Left ventricle myocardium inferior (tissue), 1 donor: Measurements from ENCODE around the gene C6orf15. TPM values are rescaled to one million over a fixed set of nuclear protein-coding genes. Genes with fewer than 3 reads are reported as not detected.

Experiments
- DNase-seq: peaks from one replicate; pipeline ENCODE4 v3.0.0-alpha.2; 2020
- H3K27ac ChIP-seq: fragments of 200-600 bp; replicated peaks from 2 replicates; pipeline ENCODE4 v1.8.0; 2021
- H3K27me3 ChIP-seq: fragments of 200-600 bp; 2 replicates; pipeline ENCODE4 v1.8.0; 2021; ENCODE audit warnings: low read depth
- H3K36me3 ChIP-seq: fragments of 200-600 bp; 2 replicates; pipeline ENCODE4 v1.8.0; 2021
- H3K4me1 ChIP-seq: fragments of 200-600 bp; 2 replicates; pipeline ENCODE4 v1.8.0; 2021
- H3K4me3 ChIP-seq: fragments of 200-600 bp; 2 replicates; pipeline ENCODE4 v1.8.0; 2021; ENCODE audit warnings: mild to moderate bottlenecking, moderate library complexity
- H3K9me3 ChIP-seq: fragments of 200-600 bp; replicated peaks from 2 replicates; pipeline ENCODE4 v1.8.0; 2021
- CTCF ChIP-seq: fragments of 200-600 bp; IDR thresholded peaks from 2 replicates; pipeline ENCODE4 v1.8.0; 2021; ENCODE audit warnings: antibody characterized with exemption, mild to moderate bottlenecking, borderline replicate concordance
- intact Hi-C: fragments of 100-400 bp; cut with micrococcal nuclease; formaldehyde crosslinking; loops from one replicate; pipeline ENCODE4 v1.11.0; 2022
- total RNA-seq: library from RNA; stranded (reverse); fragmentation: NEBNext Ultra II Directional; extraction: Animal tissue kit (Norgen Biotek cat#: 25700); gene quantifications from one replicate; pipeline ENCODE4 v1.2.1, GENCODE V29; 2021
- donor health status: DM: no; HTN: yes; CAD: no; lungs with severe emphysema.

Gene C6orf15
- total RNA-seq, 1 donor from 2014 or later, result not detected

DNA sequence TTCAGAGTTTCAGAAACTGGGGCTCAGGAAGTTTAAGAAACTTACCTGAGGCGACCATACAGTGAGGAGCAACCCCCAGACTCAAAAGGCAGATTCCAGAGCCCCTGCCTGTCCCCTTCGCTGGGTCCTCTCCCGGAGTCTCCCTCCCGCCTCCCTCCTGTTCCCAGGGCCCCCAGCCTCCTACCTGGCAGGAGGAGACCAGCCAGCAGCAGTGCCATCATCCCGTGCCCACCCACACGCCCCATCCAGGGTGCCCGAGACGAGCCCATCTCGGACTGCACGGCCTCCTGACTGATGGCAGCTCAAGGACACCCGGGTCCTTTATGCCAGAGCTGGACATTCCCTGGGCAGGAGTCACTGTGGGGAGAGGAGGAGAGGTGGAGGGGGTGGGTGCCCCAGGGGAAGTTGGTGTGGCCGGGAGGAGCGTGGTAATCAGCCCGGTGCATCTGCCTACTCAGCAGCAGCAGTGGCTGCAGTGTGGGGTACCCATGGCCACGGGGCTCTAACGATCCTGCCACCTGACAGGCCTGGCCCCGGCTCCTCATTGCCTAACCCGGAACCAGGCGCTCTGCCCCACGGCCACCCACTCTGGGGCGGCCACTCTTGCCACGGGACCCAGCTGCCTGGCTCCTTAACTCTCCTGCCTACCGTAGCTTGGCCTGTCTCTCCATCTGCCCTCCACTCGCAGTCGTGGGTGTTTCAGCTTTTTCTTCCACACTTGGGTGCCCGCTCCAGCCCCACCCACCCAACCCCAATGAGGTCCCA lies 8.0 kb upstream of the C6orf15 start, which contains the start of gene CDSN:
CDSN (minus strand) TSS at position 296 of the 765 bp plus-strand sequence; CDS start at position 269, 27 bp downstream.
- peaks cover 53% of the 10 kb centered on the region for H3K4me1 ChIP-seq
- no peak for TF ChIP-seq CTCF

GRCh38 chr6:31118178-31118577 lies 5.8 kb upstream of the C6orf15 start:
- intact Hi-C loops, result no loop called here
- Histone ChIP-seq H3K4me1 (peaks cover 60% of the 10 kb centered on the region), H3K4me3 (no peak overlapping the region), H3K9me3 (no peaks in the 10 kb centered on the region), H3K27ac (no peak overlapping the region), H3K36me3 (no peaks in the 10 kb centered on the region), H3K27me3 (no peaks in the 10 kb centered on the region)
- TF ChIP-seq CTCF, result no peak
- DNase-seq, result no peak

More for the DNA sequence above, 8.0 kb upstream of the C6orf15 start, which contains the start of gene CDSN:
- no peaks in the 10 kb centered on the region for H3K27me3 ChIP-seq
- no peak within 1 kb of the TSS for H3K4me3 ChIP-seq
- no peak within 1 kb of the TSS for H3K27ac ChIP-seq
- H3K9me3 ChIP-seq, result no peaks in the 10 kb centered on the region
- intact Hi-C loops, result no loop called here
- H3K36me3 ChIP-seq, result no peaks in the 10 kb centered on the region
- no peak for DNase-seq

DNA sequence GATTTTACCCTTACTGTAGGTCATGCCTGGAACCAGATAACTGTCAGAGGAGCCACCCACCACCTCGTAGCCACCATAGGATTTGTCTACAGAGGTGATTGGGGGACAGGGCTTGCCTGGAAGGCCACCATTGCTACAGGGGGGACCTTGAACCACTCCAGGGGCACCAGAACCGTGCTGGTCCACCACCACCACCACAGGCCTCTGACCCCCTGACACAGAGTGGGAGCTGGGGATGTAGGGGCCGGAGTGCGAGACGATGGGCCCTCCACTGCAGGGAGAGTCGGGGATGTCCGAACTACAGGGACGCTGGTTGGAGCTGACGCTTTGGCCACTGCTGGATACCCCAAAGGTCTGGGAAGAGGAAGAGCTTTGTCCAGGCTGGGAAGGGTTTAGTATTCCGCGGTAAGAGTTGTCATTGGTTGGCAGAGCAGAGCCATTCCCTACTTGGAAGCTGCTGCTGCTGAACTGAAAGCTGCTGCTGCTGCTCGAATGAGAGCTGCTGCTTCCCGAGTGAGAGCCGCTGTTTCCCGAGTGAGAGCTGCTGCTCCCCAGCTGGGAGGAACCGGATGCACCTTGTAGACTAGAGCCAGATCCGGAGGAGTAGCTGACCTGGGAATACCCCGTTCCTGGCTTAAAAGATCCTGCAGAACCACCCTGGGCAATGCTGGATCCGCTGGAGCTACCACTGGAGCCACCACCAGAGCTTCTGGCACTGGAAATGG lies 4.4 kb upstream of the C6orf15 start:
- no peak for TF ChIP-seq CTCF
- peaks cover 50% of the 10 kb centered on the region for H3K4me1 ChIP-seq
- no peaks in the 10 kb centered on the region for H3K36me3 ChIP-seq
- H3K27ac ChIP-seq, result peak overlapping the region; percentile 75
- no peak for DNase-seq
- H3K27me3 ChIP-seq, result no peaks in the 10 kb centered on the region
- H3K4me3 ChIP-seq, result peak overlapping the region; percentile 48
- intact Hi-C loops, result no loop called here
- H3K9me3 ChIP-seq, result no peaks in the 10 kb centered on the region

DNA sequence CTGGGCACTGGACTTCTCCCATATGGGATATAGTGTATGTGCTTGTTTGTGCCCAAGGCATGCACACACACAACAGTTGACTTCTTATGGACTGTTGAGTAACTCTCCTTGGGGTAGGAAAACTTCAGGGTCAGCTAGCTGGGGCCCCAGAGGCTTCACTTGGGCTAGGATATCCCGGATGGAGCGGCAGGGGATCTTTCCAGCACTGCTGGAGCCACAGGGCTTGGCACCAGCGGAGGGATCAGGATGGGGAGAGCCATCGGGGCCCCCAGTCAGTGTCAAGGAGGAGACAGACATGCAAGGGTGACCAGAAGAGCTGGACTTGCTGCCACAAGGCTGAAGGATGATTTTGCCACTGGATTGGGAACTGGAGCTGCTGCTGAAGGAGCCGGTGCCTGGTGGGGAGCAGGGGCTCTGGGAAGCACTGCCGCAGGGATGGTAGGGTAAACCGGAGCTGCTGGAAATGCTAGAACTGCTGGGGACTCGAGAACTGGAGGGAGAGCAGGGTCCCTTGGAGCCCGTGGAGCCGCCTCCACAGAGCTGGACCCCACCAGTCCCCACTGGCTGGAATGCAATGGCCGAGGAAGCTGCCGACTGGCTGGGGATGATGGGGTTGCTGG lies 3.7 kb upstream of the C6orf15 start:
- Histone ChIP-seq H3K4me1 (peaks cover 50% of the 10 kb centered on the region), H3K27ac (peak overlapping the region; percentile 75), H3K36me3 (no peaks in the 10 kb centered on the region), H3K4me3 (no peak overlapping the region), H3K27me3 (no peaks in the 10 kb centered on the region), H3K9me3 (no peaks in the 10 kb centered on the region)
- no peak for DNase-seq
- intact Hi-C loops, result no loop called here
- no peak for TF ChIP-seq CTCF

GRCh38 chr6:31114970-31115849 lies 2.8 kb upstream of the C6orf15 start:
- Histone ChIP-seq H3K4me1 (peaks cover 50% of the 10 kb centered on the region), H3K27me3 (no peaks in the 10 kb centered on the region), H3K27ac (peak overlapping the region; percentile 73), H3K36me3 (no peaks in the 10 kb centered on the region), H3K4me3 (peak overlapping the region; percentile 52), H3K9me3 (no peaks in the 10 kb centered on the region)
- intact Hi-C loops, result no loop called here
- peak; percentile 34 for TF ChIP-seq CTCF
- no peak for DNase-seq
